Endothelial cell of umbilical vein (primary cell): ENCODE results near the gene IL22. TPM values are rescaled to one million over a fixed set of nuclear protein-coding genes. Genes with fewer than 3 reads are reported as not detected.

Experiments used
- BruUV-seq: library from RNA; stranded (reverse); fragments of 400-500 nt; replicated peaks from 2 replicates; lab custom pipeline; 2021; lab: Mats Ljungman, UMichigan
- CTCF ChIA-PET: fragments of 300-600, 350-600 bp; sonication (Branson Sonifier 250); formaldehyde crosslinking; loops from one replicate; lab custom pipeline; 2021; ENCODE audit warnings: antibody characterized with exemption, inconsistent platforms; lab: Charles Lee
- POLR2A ChIA-PET: fragments of 300-600, 350-600 bp; sonication (Branson Sonifier 250); formaldehyde crosslinking; loops from one replicate; lab custom pipeline; 2021; ENCODE audit warnings: antibody characterized with exemption, inconsistent platforms; lab: Charles Lee
- DNase-seq: peaks from one replicate; pipeline ENCODE4 v3.0.0-alpha.2; 2011; ENCODE audit warnings: low read depth, low spot score
- FAIRE-seq: peaks from 2 replicates; lab custom pipeline; 2011; peaks lifted over from hg19 to GRCh38; lab: Jason Lieb, UNC
- H2AFZ ChIP-seq: 2 replicates; pipeline ENCODE4 v1.6.0; 2012; ENCODE audit warnings: low read depth, low read length, control low read depth, inconsistent platforms
- H3K27ac ChIP-seq: 2 replicates; pipeline ENCODE4 v1.5.1; 2011; ENCODE audit warnings: low read depth, mild to moderate bottlenecking, control low read depth, low read length, moderate library complexity; ENCODE audit not compliant: insufficient read depth
- H3K27me3 ChIP-seq, 2 experiments: 2 replicates each; pipeline versions ENCODE4 v1.6.0 to v1.6.1; 2011; ENCODE audit warnings: low read length in 2 of 2, mixed read lengths in 1 of 2; ENCODE audit not compliant: control insufficient read depth in 2 of 2, insufficient read depth in 2 of 2
- H3K36me3 ChIP-seq, 2 experiments: 2 replicates in 1 of 2; 3 replicates in 1 of 2; pipeline ENCODE4 v1.5.1; 2011; ENCODE audit warnings: low read length in 2 of 2, mild to moderate bottlenecking in 1 of 2, moderate library complexity in 1 of 2; ENCODE audit not compliant: control insufficient read depth in 2 of 2, insufficient read depth in 2 of 2; ENCODE audit errors: extremely low read depth in 1 of 2
- H3K4me1 ChIP-seq: 3 replicates; pipeline ENCODE4 v1.5.1; 2011; ENCODE audit warnings: mild to moderate bottlenecking, low read length; ENCODE audit not compliant: control insufficient read depth, insufficient read depth; ENCODE audit errors: extremely low read depth
- H3K4me2 ChIP-seq: 2 replicates; pipeline ENCODE4 v1.6.1; 2011; ENCODE audit warnings: low read length, control low read depth, mixed read lengths; ENCODE audit not compliant: insufficient read depth
- H3K4me3 ChIP-seq, 3 experiments: fragments of 200-600 bp in 1 of 3; sonication (generic), shearing (Covaris generic) in 1 of 3; replicated peaks in 1 of 3; 2 replicates each; pipeline ENCODE4 v1.5.1; 2011 to 2016; ENCODE audit warnings: control low read depth in 3 of 3, low read length in 3 of 3, mild to moderate bottlenecking in 2 of 3, inconsistent platforms in 1 of 3, low read depth in 1 of 3, moderate library complexity in 1 of 3; ENCODE audit not compliant: insufficient read depth in 1 of 3
- H3K79me2 ChIP-seq: 2 replicates; pipeline ENCODE4 v1.6.0; 2012; ENCODE audit warnings: low read length, inconsistent platforms; ENCODE audit not compliant: control insufficient read depth, insufficient read depth
- H3K9ac ChIP-seq: replicated peaks from 2 replicates; pipeline ENCODE3; 2011; ENCODE audit warnings: low read length, control low read depth; ENCODE audit not compliant: insufficient read depth; ENCODE audit errors: extremely low read depth
- H3K9me1 ChIP-seq: replicated peaks from 3 replicates; pipeline ENCODE4 v1.6.0; 2011; ENCODE audit warnings: mild to moderate bottlenecking, low read length; ENCODE audit not compliant: control insufficient read depth, insufficient read depth; ENCODE audit errors: extremely low read depth
- H3K9me3 ChIP-seq: replicated peaks from 2 replicates; pipeline ENCODE4 v1.5.1; 2012; ENCODE audit warnings: low read length, inconsistent platforms; ENCODE audit not compliant: control insufficient read depth, insufficient read depth
- H4K20me1 ChIP-seq: replicated peaks from 2 replicates; pipeline ENCODE3; 2011; ENCODE audit warnings: mild to moderate bottlenecking, low read length; ENCODE audit not compliant: control insufficient read depth, insufficient read depth; ENCODE audit errors: extremely low read depth
- EZH2 ChIP-seq: IDR thresholded peaks from 2 replicates; pipeline ENCODE4 v1.6.1; 2012; ENCODE audit warnings: borderline replicate concordance, low read depth, mild to moderate bottlenecking, moderate library complexity, low read length, inconsistent platforms; ENCODE audit not compliant: severe bottlenecking
- FOS ChIP-seq: IDR thresholded peaks from 2 replicates; pipeline ENCODE4 v1.6.1; 2011; ENCODE audit warnings: mild to moderate bottlenecking, low read length, moderate library complexity, borderline replicate concordance; ENCODE audit not compliant: insufficient read depth
- GATA2 ChIP-seq: IDR thresholded peaks from 2 replicates; pipeline ENCODE4 v1.7.0; 2011; ENCODE audit warnings: low read depth, mild to moderate bottlenecking, moderate library complexity, mixed read lengths, low read length; ENCODE audit not compliant: insufficient read length, insufficient read depth
- JUN ChIP-seq: IDR thresholded peaks from 2 replicates; pipeline ENCODE4 v1.6.1; 2011; ENCODE audit warnings: borderline replicate concordance, low read depth; ENCODE audit not compliant: insufficient read length, insufficient read depth
- MYC ChIP-seq: IDR thresholded peaks from one replicate; pipeline ENCODE4 v1.6.1; 2011; ENCODE audit warnings: mild to moderate bottlenecking, low read depth, low read length
- POLR2A ChIP-seq: IDR thresholded peaks from 2 replicates; pipeline ENCODE4 v1.6.1; 2012; ENCODE audit warnings: low read depth, mild to moderate bottlenecking, control low read depth, low read length
- POLR2AphosphoS5 ChIP-seq: IDR thresholded peaks from 2 replicates; pipeline ENCODE4 v1.6.1; 2012; ENCODE audit warnings: low read depth, mild to moderate bottlenecking, control low read depth, low read length, moderate library complexity; ENCODE audit not compliant: insufficient read depth
- dilution Hi-C: fragments of 300-500 bp; cut with MboI; formaldehyde crosslinking; loops from one replicate; pipeline ENCODE4 v1.15.0; 2019; ENCODE audit warnings: low sequenced_read_pairs; ENCODE audit not compliant: extremely low pct_ligation_motif_present
- intact Hi-C: fragments of 100-400 bp; cut with micrococcal nuclease; formaldehyde crosslinking; loops from one replicate; pipeline ENCODE4 v1.10.0; 2022
- polyA plus RNA-seq, 4 experiments: library from polyadenylated mRNA; depleted of rRNA in 3 of 4; stranded (reverse) in 3 of 4; unstranded in 1 of 4; fragments of >200 nt; gene quantifications; 2 replicates each; pipeline versions ENCODE4 v1.2.1 to v1.2.3, GENCODE V29; 2011 to 2012; ENCODE audit warnings: missing spikeins in 1 of 4
- total RNA-seq: library from RNA; stranded (reverse); gene quantifications from 2 replicates; pipeline ENCODE4 v1.2.3, GENCODE V29; 2021
- TF ChIP-seq, protein P1 (sequence below): IDR thresholded peaks from 2 replicates; pipeline ENCODE4 v1.6.1; 2011; ENCODE audit not compliant: insufficient read depth, insufficient read length
- TF ChIP-seq, protein P2 (sequence below), 2 donors: IDR thresholded peaks; 1 replicate in 1 of 2; 2 replicates in 1 of 2; pipeline ENCODE4 v1.5.1; 2011; ENCODE audit warnings: low read length in 2 of 2, mild to moderate bottlenecking in 2 of 2, moderate library complexity in 2 of 2, control low read depth in 1 of 2, inconsistent platforms in 1 of 2, low read depth in 1 of 2; ENCODE audit not compliant: insufficient read depth in 1 of 2; ENCODE audit errors: extremely low read depth in 1 of 2

The IL22 gene
- total and polyA plus RNA-seq, 2 donors (not counting 3 experiments of a cell fraction or from before 2014, with no cell fraction given): not detected

DNA sequence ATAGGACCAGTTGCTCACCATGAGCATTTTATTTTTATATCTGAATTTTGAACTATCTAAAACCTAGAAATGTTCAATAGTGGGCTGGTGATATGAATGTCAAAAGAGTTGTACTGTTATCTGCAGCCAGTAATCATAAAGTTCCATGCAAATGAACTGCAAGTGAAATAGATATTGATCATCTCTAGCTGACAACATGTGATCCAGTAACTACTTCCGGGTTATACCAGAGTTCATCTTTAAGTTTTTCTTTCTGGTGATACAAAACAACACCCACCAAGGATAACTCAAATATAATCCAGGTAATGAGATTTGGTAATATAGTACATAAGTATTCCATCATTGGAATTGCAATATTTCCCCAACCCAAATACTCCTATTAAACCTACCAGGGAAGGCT lies 31.9 kb downstream of the IL22 start:
- Histone ChIP-seq H3K27me3 (peaks cover 2 to 12% of the 10 kb centered on the region in 2 experiments), H4K20me1 (no peaks in the 10 kb centered on the region), H2AFZ (no peak overlapping the region), H3K4me2 (no peak overlapping the region), H3K4me1 (peaks cover 6% of the 10 kb centered on the region), H3K79me2 (no peaks in the 10 kb centered on the region), H3K27ac (no peak overlapping the region), H3K9me1 (no peaks in the 10 kb centered on the region), H3K36me3 (no peaks in the 10 kb centered on the region), H3K9me3 (no peaks in the 10 kb centered on the region), H3K9ac (no peak overlapping the region), H3K4me3 (no peak overlapping the region)
- ChIA-PET POLR2A (no interaction called here), CTCF (interaction anchor here (6.1 kb wide), 1 partner anchor 94 kb away, joined by 183 read pairs; no protein-coding TSS in a partner anchor)
- intact Hi-C loops: loop anchor here (10.0 kb wide), 3 partner anchors 177 to 583 kb away; partner anchors contain the start of genes MDM2 and RAP1B
- no peak for FAIRE-seq
- no peak for TF ChIP-seq FOS
- TF ChIP-seq POLR2AphosphoS5: no peak
- no peak for TF ChIP-seq MYC
- no peak for TF ChIP-seq GATA2
- TF ChIP-seq, protein P1, sequence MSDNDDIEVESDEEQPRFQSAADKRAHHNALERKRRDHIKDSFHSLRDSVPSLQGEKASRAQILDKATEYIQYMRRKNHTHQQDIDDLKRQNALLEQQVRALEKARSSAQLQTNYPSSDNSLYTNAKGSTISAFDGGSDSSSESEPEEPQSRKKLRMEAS: no peak
- TF ChIP-seq POLR2A: no peak
- TF ChIP-seq, protein P2, sequence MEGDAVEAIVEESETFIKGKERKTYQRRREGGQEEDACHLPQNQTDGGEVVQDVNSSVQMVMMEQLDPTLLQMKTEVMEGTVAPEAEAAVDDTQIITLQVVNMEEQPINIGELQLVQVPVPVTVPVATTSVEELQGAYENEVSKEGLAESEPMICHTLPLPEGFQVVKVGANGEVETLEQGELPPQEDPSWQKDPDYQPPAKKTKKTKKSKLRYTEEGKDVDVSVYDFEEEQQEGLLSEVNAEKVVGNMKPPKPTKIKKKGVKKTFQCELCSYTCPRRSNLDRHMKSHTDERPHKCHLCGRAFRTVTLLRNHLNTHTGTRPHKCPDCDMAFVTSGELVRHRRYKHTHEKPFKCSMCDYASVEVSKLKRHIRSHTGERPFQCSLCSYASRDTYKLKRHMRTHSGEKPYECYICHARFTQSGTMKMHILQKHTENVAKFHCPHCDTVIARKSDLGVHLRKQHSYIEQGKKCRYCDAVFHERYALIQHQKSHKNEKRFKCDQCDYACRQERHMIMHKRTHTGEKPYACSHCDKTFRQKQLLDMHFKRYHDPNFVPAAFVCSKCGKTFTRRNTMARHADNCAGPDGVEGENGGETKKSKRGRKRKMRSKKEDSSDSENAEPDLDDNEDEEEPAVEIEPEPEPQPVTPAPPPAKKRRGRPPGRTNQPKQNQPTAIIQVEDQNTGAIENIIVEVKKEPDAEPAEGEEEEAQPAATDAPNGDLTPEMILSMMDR (IDR thresholded peaks at IDR 0.05; ENCODE audit: extremely low read depth in 1 of 2, insufficient read depth in 1 of 2, low read depth in 1 of 2, low read length in 2 of 2): no peak
- no peak for TF ChIP-seq EZH2
- TF ChIP-seq JUN: no peak
- no peak for DNase-seq
- dilution Hi-C loops: no loop called here
- no TSS peak for BruUV-seq
